ENCODE results near the gene SLC22A1. TPM values are rescaled to one million over a fixed set of nuclear protein-coding genes. Genes with fewer than 3 reads are reported as not detected.

Gene SLC22A1
- total RNA-seq, 2 experiments from 2014 or later: 0.14 to 0.89 TPM

DNA sequence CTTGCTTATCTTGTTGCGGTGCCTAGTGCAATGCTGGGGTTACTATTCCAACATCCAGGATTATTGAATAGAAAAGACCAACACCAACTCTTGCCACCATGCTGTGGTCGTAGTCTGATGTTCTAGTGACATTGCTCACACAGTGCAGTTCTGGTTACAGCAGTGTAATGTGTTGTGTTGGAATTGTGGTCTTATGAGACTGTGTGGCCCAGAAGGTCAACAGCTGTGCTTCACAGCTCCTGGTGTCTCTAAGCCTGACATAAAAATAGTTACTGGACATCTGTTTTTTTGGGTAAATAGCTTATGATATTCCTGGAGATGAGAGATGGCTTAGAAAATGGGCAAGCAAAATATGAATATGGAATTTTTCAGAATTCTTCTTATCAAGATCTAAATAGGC, 79.4 kb downstream of the SLC22A1 start:
- no peaks in the 10 kb centered on the region for H3K36me3 Mint-ChIP-seq (ENCODE audit: low read depth)
- no peak overlapping the region for H3K27ac Mint-ChIP-seq
- Histone ChIP-seq H3K27me3 (ENCODE audit: control insufficient read depth in 1 of 2, insufficient read depth in 2 of 2, low read length in 2 of 2) (no peaks in the 10 kb centered on the region), H3K4me3 (ENCODE audit: low read length) (no peak overlapping the region), H3K4me1 (ENCODE audit: insufficient read depth, low read length) (no peaks in the 10 kb centered on the region), H3K9me3 (ENCODE audit: control insufficient read depth in 1 of 2, insufficient read depth in 1 of 2, low read length in 2 of 2) (no peaks in the 10 kb centered on the region), H3K27ac (ENCODE audit: low read depth in 1 of 2, low read length in 2 of 2) (no peak overlapping the region), H3K36me3 (ENCODE audit: insufficient read depth, low read length) (no peaks in the 10 kb centered on the region)
- peaks cover 21% of the 10 kb centered on the region for H3K27me3 Mint-ChIP-seq
- no peak for TF ChIP-seq CTCF (IDR thresholded peaks at IDR 0.05)
- DNase-seq: no peak
- intact Hi-C loops (cut with DNase I, micrococcal nuclease): no loop called here
- no peak for ATAC-seq (ENCODE audit: poor library complexity)
- ChIA-PET CTCF (no interaction called here), POLR2A (no interaction called here)
- no peaks in the 10 kb centered on the region for H3K4me1 Mint-ChIP-seq (ENCODE audit: low read depth)
- H3K4me3 Mint-ChIP-seq: no peak overlapping the region
- H3K9me3 Mint-ChIP-seq: peaks cover 7% of the 10 kb centered on the region

GRCh38 chr6:160202411-160202810, 80.8 kb downstream of the SLC22A1 start:
- Histone ChIP-seq H3K27ac (ENCODE audit: low read depth in 1 of 2, low read length in 2 of 2) (no peak overlapping the region), H3K9me3 (ENCODE audit: control insufficient read depth in 1 of 2, insufficient read depth in 1 of 2, low read length in 2 of 2) (peaks cover 3 to 7% of the 10 kb centered on the region in 2 experiments), H3K27me3 (ENCODE audit: control insufficient read depth in 1 of 2, insufficient read depth in 2 of 2, low read length in 2 of 2) (peaks cover 0 to 1% of the 10 kb centered on the region in 2 experiments), H3K4me1 (ENCODE audit: insufficient read depth, low read length) (no peaks in the 10 kb centered on the region), H3K4me3 (ENCODE audit: low read length) (no peak overlapping the region), H3K36me3 (ENCODE audit: insufficient read depth, low read length) (no peaks in the 10 kb centered on the region)
- H3K36me3 Mint-ChIP-seq (ENCODE audit: low read depth): no peaks in the 10 kb centered on the region
- ChIA-PET CTCF (no interaction called here), POLR2A (no interaction called here)
- no peaks in the 10 kb centered on the region for H3K4me1 Mint-ChIP-seq (ENCODE audit: low read depth)
- H3K27ac Mint-ChIP-seq: no peak overlapping the region
- no peak overlapping the region for H3K4me3 Mint-ChIP-seq
- intact Hi-C loops (cut with DNase I, micrococcal nuclease): no loop called here
- peaks cover 28% of the 10 kb centered on the region for H3K27me3 Mint-ChIP-seq
- peaks cover 4% of the 10 kb centered on the region for H3K9me3 Mint-ChIP-seq
- DNase-seq: no peak
- ATAC-seq (ENCODE audit: poor library complexity): no peak
- TF ChIP-seq CTCF (IDR thresholded peaks at IDR 0.05): no peak

DNA sequence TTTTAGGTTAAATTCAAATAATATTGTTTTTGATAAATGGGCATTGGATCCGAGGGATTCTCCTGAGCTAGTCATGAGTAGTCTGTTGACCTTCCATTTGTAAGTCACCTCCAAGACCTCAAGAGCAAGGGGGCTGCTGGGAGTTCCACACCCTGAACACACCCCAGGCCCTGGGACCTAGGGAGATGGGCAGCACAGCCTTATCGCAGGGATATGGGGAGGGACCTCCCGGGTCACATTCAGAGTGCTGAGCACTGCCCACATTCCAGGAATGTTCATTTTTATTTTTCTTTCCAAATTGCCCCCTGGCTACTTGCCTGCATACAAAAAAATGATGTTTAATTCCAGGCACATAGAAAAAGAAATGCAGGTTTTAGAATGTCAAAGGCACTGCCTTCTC, 81.5 kb downstream of the SLC22A1 start:
- POLR2A ChIA-PET: no interaction called here
- no peaks in the 10 kb centered on the region for H3K36me3 ChIP-seq (ENCODE audit: insufficient read depth, low read length)
- no peak overlapping the region for H3K4me3 ChIP-seq (ENCODE audit: low read length)
- no peak overlapping the region for H3K27ac Mint-ChIP-seq
- H3K4me3 Mint-ChIP-seq: no peak overlapping the region
- no peak for DNase-seq
- TF ChIP-seq CTCF (IDR thresholded peaks at IDR 0.05): no peak
- no peak for ATAC-seq (ENCODE audit: poor library complexity)
- CTCF ChIA-PET: interaction anchor here (0.6 kb wide), 2 partner anchors 271 to 1039 kb away, joined by 3 read pairs; no protein-coding TSS in a partner anchor
- peaks cover 28% of the 10 kb centered on the region for H3K27me3 Mint-ChIP-seq
- H3K9me3 ChIP-seq (ENCODE audit: control insufficient read depth in 1 of 2, insufficient read depth in 1 of 2, low read length in 2 of 2): peaks cover 9% of the 10 kb centered on the region in 2 experiments
- H3K36me3 Mint-ChIP-seq (ENCODE audit: low read depth): no peaks in the 10 kb centered on the region
- no peaks in the 10 kb centered on the region for H3K4me1 ChIP-seq (ENCODE audit: insufficient read depth, low read length)
- H3K4me1 Mint-ChIP-seq (ENCODE audit: low read depth): no peaks in the 10 kb centered on the region
- intact Hi-C loops (cut with DNase I, micrococcal nuclease): no loop called here
- H3K27ac ChIP-seq (ENCODE audit: low read depth in 1 of 2, low read length in 2 of 2): no peak overlapping the region
- peaks cover 4% of the 10 kb centered on the region for H3K9me3 Mint-ChIP-seq
- peaks cover 0 to 3% of the 10 kb centered on the region in 2 experiments for H3K27me3 ChIP-seq (ENCODE audit: control insufficient read depth in 1 of 2, insufficient read depth in 2 of 2, low read length in 2 of 2)

Data from CD4-positive, alpha-beta T cell (primary cell).